Loucy (cell line): ENCODE results near the gene MYL5.

ENCODE experiments used
- H2AFZ ChIP-seq: fragments of 200-600 bp; sonication (generic); 2 replicates; pipeline ENCODE4 v1.6.0; 2016; ENCODE audit warnings: antibody characterized with exemption, mild to moderate bottlenecking, low read length, moderate library complexity
- H3F3A ChIP-seq: fragments of 200-600 bp; 2 replicates; pipeline ENCODE4 v1.6.0; 2016; ENCODE audit warnings: antibody characterized with exemption, low read depth, mild to moderate bottlenecking
- H3K27me3 ChIP-seq: fragments of 200-600 bp; sonication (generic); 2 replicates; pipeline ENCODE4 v1.6.1; 2014; ENCODE audit warnings: low read length, mild to moderate bottlenecking; ENCODE audit not compliant: insufficient read depth, poor library complexity, severe bottlenecking
- H3K36me3 ChIP-seq: fragments of 200-600 bp; sonication (generic); 2 replicates; pipeline ENCODE4 v1.6.1; 2016; ENCODE audit warnings: low read length; ENCODE audit not compliant: insufficient read depth
- H3K4me1 ChIP-seq: fragments of 200-600 bp; sonication (generic); 2 replicates; pipeline ENCODE4 v1.5.1; 2014; ENCODE audit warnings: low read length, mild to moderate bottlenecking; ENCODE audit not compliant: insufficient read depth, poor library complexity, severe bottlenecking
- H3K4me2 ChIP-seq: fragments of 200-600 bp; sonication (generic); 2 replicates; pipeline ENCODE4 v1.6.0; 2014; ENCODE audit warnings: antibody characterized with exemption, low read length, low read depth, mild to moderate bottlenecking; ENCODE audit not compliant: poor library complexity, severe bottlenecking
- H3K4me3 ChIP-seq: fragments of 200-600 bp; sonication (generic); 2 replicates; pipeline ENCODE4 v1.5.1; 2014; ENCODE audit warnings: low read length, mild to moderate bottlenecking, mixed read lengths; ENCODE audit not compliant: poor library complexity, severe bottlenecking
- H3K79me2 ChIP-seq: fragments of 200-600 bp; sonication (generic); 2 replicates; pipeline ENCODE4 v1.6.1; 2014; ENCODE audit warnings: low read length; ENCODE audit not compliant: insufficient read depth
- H3K9ac ChIP-seq: fragments of 200-600 bp; sonication (generic); 2 replicates; pipeline ENCODE4 v1.6.0; 2014; ENCODE audit warnings: mild to moderate bottlenecking, low read depth, low read length, moderate library complexity; ENCODE audit not compliant: poor library complexity, severe bottlenecking
- H3K9me2 ChIP-seq: fragments of 200-600 bp; sonication (generic); replicated peaks from 2 replicates; pipeline ENCODE4 v1.6.1; 2016; ENCODE audit warnings: low read depth, low read length, mixed read lengths
- H3K9me3 ChIP-seq: fragments of 200-600 bp; sonication (generic); 2 replicates; pipeline ENCODE4 v1.6.1; 2014; ENCODE audit warnings: mild to moderate bottlenecking, antibody characterized with exemption, low read length, low read depth; ENCODE audit not compliant: insufficient read depth
- H4K20me1 ChIP-seq: fragments of 200-600 bp; sonication (generic); 2 replicates; pipeline ENCODE4 v1.6.0; 2014; ENCODE audit warnings: antibody characterized with exemption, low read length, mild to moderate bottlenecking; ENCODE audit not compliant: insufficient read depth, poor library complexity, severe bottlenecking
- CTCF ChIP-seq: fragments of 200-600 bp; sonication (generic); conservative IDR thresholded peaks from 2 replicates; pipeline ENCODE4 v1.5.1; 2014; ENCODE audit warnings: mild to moderate bottlenecking, antibody characterized with exemption, low read length
- EZH2phosphoT487 ChIP-seq: fragments of 200-600 bp; IDR thresholded peaks from 2 replicates; pipeline ENCODE4 v1.6.1; 2018; ENCODE audit warnings: antibody characterized with exemption, mild to moderate bottlenecking, moderate library complexity, borderline replicate concordance

The MYL5 gene

GRCh38 chr4:646460-646859 is 27.9 kb upstream of the MYL5 start:
- Histone ChIP-seq H3K36me3 (no peaks in the 10 kb centered on the region), H3K4me3 (no peak overlapping the region), H3K27me3 (no peaks in the 10 kb centered on the region), H3K4me2 (no peak overlapping the region), H2AFZ (no peak overlapping the region), H3F3A (no peaks in the 10 kb centered on the region), H3K4me1 (no peaks in the 10 kb centered on the region), H3K79me2 (no peaks in the 10 kb centered on the region), H3K9me3 (peaks cover 34% of the 10 kb centered on the region; the same call in 1 of the 2 replicates), H3K9me2 (no peaks in the 10 kb centered on the region), H3K9ac (no peak overlapping the region), H4K20me1 (no peaks in the 10 kb centered on the region)
- TF ChIP-seq CTCF = no peak
- no peak for TF ChIP-seq EZH2phosphoT487

- Histone ChIP-seq H3K4me2 (no peak overlapping the region), H3K9me2 (no peaks in the 10 kb centered on the region), H4K20me1 (no peaks in the 10 kb centered on the region), H3K79me2 (no peaks in the 10 kb centered on the region), H3K9me3 (peaks cover 37% of the 10 kb centered on the region; the same call in 1 of the 2 replicates), H3K4me1 (no peaks in the 10 kb centered on the region), H3K27me3 (no peaks in the 10 kb centered on the region), H3F3A (no peaks in the 10 kb centered on the region), H2AFZ (no peak overlapping the region), H3K4me3 (no peak overlapping the region), H3K36me3 (no peaks in the 10 kb centered on the region), H3K9ac (no peak overlapping the region)
- TF ChIP-seq CTCF (no peak), EZH2phosphoT487 (no peak)
Observed at GRCh38 chr4:647481-647880, 26.9 kb upstream of the MYL5 start.

- Histone ChIP-seq H3K4me3 (no peak overlapping the region), H4K20me1 (no peaks in the 10 kb centered on the region), H3K9me3 (peaks cover 34% of the 10 kb centered on the region; the same call in 1 of the 2 replicates), H3F3A (no peaks in the 10 kb centered on the region), H3K27me3 (no peaks in the 10 kb centered on the region), H3K4me2 (no peak overlapping the region), H3K9me2 (no peaks in the 10 kb centered on the region), H3K9ac (no peak overlapping the region), H3K4me1 (no peaks in the 10 kb centered on the region), H2AFZ (no peak overlapping the region), H3K36me3 (no peaks in the 10 kb centered on the region), H3K79me2 (no peaks in the 10 kb centered on the region)
- TF ChIP-seq CTCF = no peak
- no peak for TF ChIP-seq EZH2phosphoT487
Observed at GRCh38 chr4:648579-649292, 25.6 kb upstream of the MYL5 start.
